Right lobe of liver (tissue), 6 donors: Measurements from ENCODE around the gene WNK3. TPM values are rescaled to one million over a fixed set of nuclear protein-coding genes. Genes with fewer than 3 reads are reported as not detected.

Experiments
- ATAC-seq, 4 donors: fragments of 200-7000 bp; cut with Tn5 transposase; one replicate each; pipeline ENCODE4 v1.9.1; 2020; ENCODE audit warnings: mild to moderate bottlenecking in 4 of 4, moderate library complexity in 4 of 4
- DNase-seq, 3 donors: peaks; one replicate each; pipeline ENCODE4 v3.0.0-alpha.2; 2020
- H3K27ac ChIP-seq, 3 donors: fragments of 200-600 bp; one replicate each; pipeline ENCODE4 v1.8.0; 2022
- H3K27me3 ChIP-seq, 2 donors: fragments of 200-600 bp; one replicate each; pipeline ENCODE4 v1.8.0; 2022
- H3K36me3 ChIP-seq, 4 donors: fragments of 200-600 bp; sonication (generic) in 1 of 4; one replicate each; pipeline versions ENCODE4 v1.5.1 to v1.8.0; 2017 to 2022; ENCODE audit warnings: control low read depth in 1 of 4
- H3K4me1 ChIP-seq, 4 donors: fragments of 200-600 bp; sonication (generic) in 1 of 4; one replicate each; pipeline versions ENCODE4 v1.5.1 to v1.8.0; 2017 to 2022; ENCODE audit warnings: control low read depth in 1 of 4
- H3K4me3 ChIP-seq, 3 donors: fragments of 200-600 bp; one replicate each; pipeline ENCODE4 v1.8.0; 2022
- H3K9me3 ChIP-seq, 4 donors: fragments of 200-600 bp; sonication (generic) in 1 of 4; one replicate each; pipeline versions ENCODE4 v1.5.1 to v1.8.0; 2017 to 2022; ENCODE audit warnings: control low read depth in 1 of 4
- POLR2A ChIP-seq: fragments of 450-650 bp; IDR thresholded peaks from one replicate; pipeline ENCODE4 v1.6.1; 2017; ENCODE audit warnings: antibody characterized with exemption, mild to moderate bottlenecking
- WGBS: methylation state at CpG from one replicate; pipeline ENCODE4 v1.1.6; 2018; ENCODE audit warnings: low coverage, low lambda C conversion rate; ENCODE audit not compliant: insufficient coverage; ENCODE audit errors: missing lambda C conversion rate; 5-methylcytosine and 5-hydroxymethylcytosine counted together
- intact Hi-C, 2 donors: fragments of 100-400 bp; cut with DNase I; formaldehyde crosslinking; loops; one replicate each; pipeline versions ENCODE4 v1.11.2 to v1.14.1; 2022
- total RNA-seq, 6 experiments: library from RNA; depleted of rRNA in 2 of 6; stranded (reverse); fragments of >200 nt in 2 of 6; fragmentation: NEBNext Ultra II Directional in 3 of 6; extraction: Animal tissue kit (Norgen Biotek cat#: 25700) in 3 of 6; gene quantifications; one replicate each; pipeline versions ENCODE4 v1.1.0 to v1.2.4, GENCODE V29; 2016 to 2023
- TF ChIP-seq, protein P1 (sequence below), 4 donors: fragments of 200-600 bp in 3 of 4; fragments of 450-650 bp in 1 of 4; IDR thresholded peaks; one replicate each; pipeline versions ENCODE4 v1.5.1 to v1.8.0; 2016 to 2022; ENCODE audit warnings: antibody characterized with exemption in 4 of 4, mild to moderate bottlenecking in 2 of 4
- donor health status: DM: no; HTN: yes; CAD: no.
- donor health status: DM: no; HTN: no; CAD: no.
- donor health status: DM: no; HTN: no; CAD: no.
- donor health status: DM: no; HTN: yes; CAD: no.
- donor health status: DM: no; HTN: yes; CAD: no.

The WNK3 gene
- total RNA-seq, 6 experiments from 2014 or later, result 3.9 to 16.0 (median 9.6) TPM

DNA sequence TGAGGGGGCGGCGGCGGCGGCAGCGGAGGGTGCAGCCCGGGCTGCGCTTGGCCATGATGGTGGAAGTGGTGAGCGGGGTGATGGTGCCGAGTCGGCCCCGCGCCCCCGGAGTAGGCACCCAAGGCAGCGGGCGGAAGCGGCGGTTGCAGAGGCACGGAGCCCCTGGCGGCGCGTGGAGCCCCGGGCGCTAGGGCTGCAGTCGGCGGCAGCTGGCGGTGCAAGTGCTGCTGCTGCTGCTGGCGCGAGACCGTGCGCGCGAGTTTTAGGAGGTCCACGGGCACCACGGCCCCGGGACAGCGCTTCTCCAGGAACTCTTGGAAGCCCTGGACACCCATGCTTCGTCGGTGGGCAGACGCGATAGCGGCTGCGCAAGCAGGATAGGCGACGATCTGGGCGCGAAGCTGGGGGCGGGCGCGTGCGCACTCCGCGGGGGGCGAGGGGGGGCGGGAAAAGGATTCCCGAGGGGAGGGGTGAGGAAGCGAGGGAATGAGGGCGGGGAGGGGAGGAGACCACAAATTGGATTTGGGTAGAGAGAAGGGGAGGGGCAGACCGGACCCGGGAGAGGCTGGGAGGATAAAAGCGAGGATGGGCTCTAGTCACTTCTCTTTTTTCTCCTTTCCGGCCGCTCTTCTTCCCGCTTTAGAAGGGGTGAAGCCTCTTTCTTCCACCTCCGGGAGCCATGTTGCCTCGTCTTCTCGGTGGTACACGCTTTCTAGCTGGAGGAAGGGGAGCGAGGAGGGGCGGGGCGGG lies 174.8 kb downstream of the WNK3 start, which contains the start of gene FAM120C:
FAM120C (minus strand) TSS at position 391 of the 750 bp plus-strand sequence; CDS start at position 335, 56 bp downstream.
- Histone ChIP-seq H3K27me3 (no peaks in the 10 kb centered on the region), H3K27ac (peak within 1 kb of the TSS; percentile 44 to 65 (median 61)), H3K9me3 (no peaks in the 10 kb centered on the region), H3K4me3 (peak within 1 kb of the TSS; percentile 59 to 84 (median 69)), H3K4me1 (peaks cover 0 to 18% (median 0%) of the 10 kb centered on the region in 4 donors), H3K36me3 (no peaks in the 10 kb centered on the region)
- 31% methylated on average over 33 of the region's 70 CpGs for WGBS
- TF ChIP-seq, protein P1, sequence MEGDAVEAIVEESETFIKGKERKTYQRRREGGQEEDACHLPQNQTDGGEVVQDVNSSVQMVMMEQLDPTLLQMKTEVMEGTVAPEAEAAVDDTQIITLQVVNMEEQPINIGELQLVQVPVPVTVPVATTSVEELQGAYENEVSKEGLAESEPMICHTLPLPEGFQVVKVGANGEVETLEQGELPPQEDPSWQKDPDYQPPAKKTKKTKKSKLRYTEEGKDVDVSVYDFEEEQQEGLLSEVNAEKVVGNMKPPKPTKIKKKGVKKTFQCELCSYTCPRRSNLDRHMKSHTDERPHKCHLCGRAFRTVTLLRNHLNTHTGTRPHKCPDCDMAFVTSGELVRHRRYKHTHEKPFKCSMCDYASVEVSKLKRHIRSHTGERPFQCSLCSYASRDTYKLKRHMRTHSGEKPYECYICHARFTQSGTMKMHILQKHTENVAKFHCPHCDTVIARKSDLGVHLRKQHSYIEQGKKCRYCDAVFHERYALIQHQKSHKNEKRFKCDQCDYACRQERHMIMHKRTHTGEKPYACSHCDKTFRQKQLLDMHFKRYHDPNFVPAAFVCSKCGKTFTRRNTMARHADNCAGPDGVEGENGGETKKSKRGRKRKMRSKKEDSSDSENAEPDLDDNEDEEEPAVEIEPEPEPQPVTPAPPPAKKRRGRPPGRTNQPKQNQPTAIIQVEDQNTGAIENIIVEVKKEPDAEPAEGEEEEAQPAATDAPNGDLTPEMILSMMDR (IDR thresholded peaks at IDR 0.05), result no peak
- TF ChIP-seq POLR2A, result peak; percentile 9
- DNase-seq (peak; percentile 69 to 71 (median 69)), ATAC-seq (peak; percentile 85 to 88 (median 86))
- intact Hi-C loops, result no loop called here

DNA sequence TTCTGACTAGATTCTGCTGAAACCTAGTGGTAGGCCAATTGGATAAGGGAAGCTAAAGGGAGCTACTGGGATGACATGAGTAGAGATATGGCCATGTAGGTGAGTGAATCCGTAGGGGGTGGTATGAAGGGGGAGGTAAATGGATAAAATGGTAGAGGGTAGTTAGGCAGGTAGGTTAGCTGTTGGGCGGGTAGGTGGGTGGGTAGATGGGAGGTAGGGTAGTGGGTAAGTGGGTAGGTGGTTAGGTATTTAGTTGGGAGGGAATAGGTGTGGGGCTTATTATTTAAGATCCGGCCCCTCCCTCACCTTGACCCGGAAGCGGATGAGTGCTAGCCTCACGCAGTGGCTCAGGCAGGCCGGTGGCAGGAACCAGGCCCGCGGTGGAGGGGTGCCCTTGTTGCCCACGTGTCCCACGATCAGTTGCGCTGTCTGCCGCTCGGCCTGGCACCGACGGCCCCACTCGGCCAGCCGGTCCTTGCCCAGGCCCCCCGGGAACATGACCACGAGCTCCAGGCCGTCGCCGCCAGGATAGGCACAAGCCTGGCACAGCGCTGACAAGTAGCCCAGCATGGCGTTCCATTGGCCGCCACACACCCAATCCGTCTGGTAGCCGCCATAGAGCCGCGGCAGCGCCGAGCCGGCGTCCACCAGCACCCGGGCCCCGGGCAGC lies 175.5 kb downstream of the WNK3 start:
- Histone ChIP-seq H3K27me3 (no peaks in the 10 kb centered on the region), H3K4me1 (peaks cover 0 to 18% (median 0%) of the 10 kb centered on the region in 4 donors), H3K9me3 (no peaks in the 10 kb centered on the region), H3K36me3 (no peaks in the 10 kb centered on the region), H3K27ac (peak overlapping the region in 2 of 3 donors; percentile 61 to 65), H3K4me3 (peak overlapping the region; percentile 59 to 84 (median 69))
- WGBS, result 14% methylated on average over 2 of the region's 36 CpGs
- DNase-seq, result peak; percentile 74 to 80 (median 79)
- peak; percentile 75 to 86 (median 84) for ATAC-seq
- TF ChIP-seq POLR2A, result peak; percentile 40
- TF ChIP-seq, protein P1 (IDR thresholded peaks at IDR 0.05), result no peak
- intact Hi-C loops, result no loop called here

DNA sequence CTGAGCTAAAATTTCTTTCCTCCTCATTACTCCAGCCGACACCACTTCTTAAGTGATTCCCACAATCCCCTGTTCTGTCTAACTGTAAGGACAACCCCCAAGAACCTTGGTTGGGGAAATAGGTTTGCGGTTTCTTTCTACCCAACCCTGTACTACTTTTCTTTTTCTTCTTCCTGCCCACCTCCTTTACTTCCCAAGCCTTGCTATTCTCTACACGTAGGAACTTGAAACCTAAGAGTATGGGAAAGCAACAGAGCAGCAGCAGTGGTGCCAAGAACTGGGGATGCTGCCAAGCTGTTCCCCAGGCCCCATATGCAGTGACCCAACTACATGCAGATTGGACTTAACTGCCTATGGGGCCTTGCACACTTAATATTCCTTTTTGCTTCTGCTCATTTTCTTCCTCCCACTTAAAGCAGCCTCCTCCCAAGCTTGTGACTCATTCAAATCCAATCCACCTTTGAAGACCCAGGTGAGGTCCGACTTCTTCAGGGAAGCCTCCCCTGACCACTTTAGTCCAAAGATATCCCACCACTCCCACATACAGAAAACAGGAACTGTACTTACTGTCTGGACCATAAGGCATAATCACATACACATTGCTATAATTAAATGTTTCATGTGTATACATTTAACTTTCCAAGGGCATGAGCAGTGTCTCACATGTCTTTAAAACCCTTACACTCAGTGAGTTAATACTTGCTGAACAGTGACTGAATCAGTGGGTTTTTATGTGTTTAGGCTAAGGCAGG lies 176.5 kb downstream of the WNK3 start:
- intact Hi-C loops, result no loop called here
- no peak overlapping the region for H3K27ac ChIP-seq

DNA sequence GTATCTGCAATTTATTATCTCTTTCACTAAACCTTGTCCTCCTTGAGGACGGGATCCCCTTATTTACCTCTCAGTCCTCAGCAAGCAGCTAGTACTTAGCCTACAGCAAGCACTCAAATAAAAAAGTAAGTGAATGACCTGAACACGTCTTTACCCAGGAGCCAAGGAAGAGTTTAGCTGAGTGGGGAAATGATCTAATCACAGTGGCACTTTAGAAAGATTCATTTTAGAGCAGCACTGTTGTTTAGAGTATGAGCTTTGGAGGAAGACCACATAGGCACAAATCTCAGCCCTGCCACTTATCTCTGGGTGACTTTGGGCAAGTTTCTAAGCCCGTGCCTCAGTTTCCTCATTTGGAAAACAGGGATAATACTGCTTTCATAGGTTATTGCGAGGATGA lies 177.4 kb downstream of the WNK3 start:
- no peak for DNase-seq
- H3K36me3 ChIP-seq, result no peaks in the 10 kb centered on the region

More for the DNA sequence above, 176.5 kb downstream of the WNK3 start:
- Histone ChIP-seq H3K4me1 (peaks cover 0 to 18% (median 0%) of the 10 kb centered on the region in 4 donors), H3K9me3 (no peaks in the 10 kb centered on the region), H3K36me3 (no peaks in the 10 kb centered on the region), H3K27me3 (no peaks in the 10 kb centered on the region), H3K4me3 (peak overlapping the region; percentile 59 to 84 (median 69))
- no peak for TF ChIP-seq POLR2A
- TF ChIP-seq, protein P1 (IDR thresholded peaks at IDR 0.05), result no peak
- WGBS, result 34% methylated on average over 4 of the region's 4 CpGs
- no peak for DNase-seq
- no peak for ATAC-seq

More for the DNA sequence above, 177.4 kb downstream of the WNK3 start:
- 39% methylated on average over 4 of the region's 4 CpGs for WGBS
- H3K27ac ChIP-seq, result no peak overlapping the region
- ATAC-seq, result no peak
- no peaks in the 10 kb centered on the region for H3K9me3 ChIP-seq
- intact Hi-C loops, result no loop called here
- no peak for TF ChIP-seq POLR2A
- TF ChIP-seq, protein P1 (IDR thresholded peaks at IDR 0.05), result no peak
- peaks cover 0 to 18% (median 0%) of the 10 kb centered on the region in 4 donors for H3K4me1 ChIP-seq
- no peaks in the 10 kb centered on the region for H3K27me3 ChIP-seq
- no peak overlapping the region for H3K4me3 ChIP-seq
